GM12878 (cell line): ENCODE measurements around the gene RETREG3. TPM values are rescaled to one million over a fixed set of nuclear protein-coding genes. Genes with fewer than 3 reads are reported as not detected.
"Not testable (repeated sequence)": the region's sequence is repeated elsewhere in the genome, so short reads cannot be mapped to it uniquely, and the experiment has no call there.

ENCODE experiments used
- ATAC-seq: fragments of 200-7000 bp; cut with Tn5 transposase; 3 replicates; pipeline ENCODE4 v1.9.1; 2020; ENCODE audit warnings: mild to moderate bottlenecking, moderate library complexity
- BruUV-seq: library from RNA; stranded (reverse); fragments of 400-500 nt; replicated peaks from 2 replicates; lab custom pipeline; 2021; lab: Mats Ljungman, UMichigan
- CTCF ChIA-PET: fragments of 300-600 bp; sonication (Branson Sonifier 250); formaldehyde crosslinking; extraction: SDS; loops from one replicate; lab custom pipeline; 2021; ENCODE audit warnings: inconsistent platforms; lab: Yijun Ruan, JAX
- POLR2A ChIA-PET: fragments of 350-600 bp; formaldehyde crosslinking; extraction: SDS; loops from one replicate; lab custom pipeline; 2021; ENCODE audit warnings: inconsistent platforms; lab: Charles Lee
- RAD21 ChIA-PET: fragments of 300-600 bp; sonication (Branson Sonifier 250); formaldehyde crosslinking; loops from one replicate; lab custom pipeline; 2023; ENCODE audit warnings: antibody characterized with exemption; ENCODE audit not compliant: unreplicated experiment; lab: Charles Lee
- SMC1A ChIA-PET: fragments of 300-600 bp; sonication (Branson Sonifier 250); formaldehyde crosslinking; loops from one replicate; lab custom pipeline; 2023; ENCODE audit not compliant: unreplicated experiment, uncharacterized antibody; lab: Charles Lee
- DNase-seq: peaks from one replicate; pipeline ENCODE4 v3.0.0-alpha.2; 2011; ENCODE audit warnings: low read depth, low spot score
- FAIRE-seq: peaks from 3 replicates; lab custom pipeline; 2011; peaks lifted over from hg19 to GRCh38; lab: Jason Lieb, UNC
- H2AFZ ChIP-seq: 2 replicates; pipeline ENCODE4 v1.6.0; 2011; ENCODE audit warnings: low read depth, low read length, control low read depth; ENCODE audit not compliant: control insufficient read depth
- H3K27ac ChIP-seq: 2 replicates; pipeline ENCODE4 v1.5.1; 2011; ENCODE audit warnings: control low read depth; ENCODE audit not compliant: control insufficient read depth, insufficient read depth
- H3K27me3 ChIP-seq, 2 experiments: replicated peaks in 1 of 2; 2 replicates each; pipeline versions ENCODE4 v1.6.0 to v1.6.1; 2011; ENCODE audit warnings: low read length in 1 of 2; ENCODE audit not compliant: control insufficient read depth in 2 of 2, insufficient read depth in 2 of 2
- H3K36me3 ChIP-seq, 2 experiments: 2 replicates each; pipeline ENCODE4 v1.5.1; 2011; ENCODE audit warnings: low read length in 1 of 2; ENCODE audit not compliant: control insufficient read depth in 2 of 2, insufficient read depth in 2 of 2
- H3K4me1 ChIP-seq: 2 replicates; pipeline ENCODE4 v1.6.1; 2011; ENCODE audit warnings: mild to moderate bottlenecking, low read length, moderate library complexity, mixed read lengths; ENCODE audit not compliant: control insufficient read depth, insufficient read depth
- H3K4me2 ChIP-seq: 2 replicates; pipeline ENCODE4 v1.6.0; 2011; ENCODE audit warnings: control low read depth; ENCODE audit not compliant: control insufficient read depth, insufficient read depth
- H3K4me3 ChIP-seq: fragments of 200-600 bp; sonication (generic); 2 replicates; pipeline ENCODE4 v1.5.1; 2016
- H3K79me2 ChIP-seq: 2 replicates; pipeline ENCODE4 v1.6.0; 2011; ENCODE audit warnings: low read length; ENCODE audit not compliant: control insufficient read depth, insufficient read depth
- H3K9ac ChIP-seq: 2 replicates; pipeline ENCODE4 v1.8.0; 2011; ENCODE audit warnings: low read length, control low read depth, mixed read lengths; ENCODE audit not compliant: control insufficient read depth, insufficient read depth
- H3K9me3 ChIP-seq: replicated peaks from 3 replicates; pipeline ENCODE4 v1.5.1; 2011; ENCODE audit warnings: mild to moderate bottlenecking, low read length; ENCODE audit not compliant: control insufficient read depth, insufficient read depth
- H4K20me1 ChIP-seq: 2 replicates; pipeline ENCODE4 v1.6.0; 2011; ENCODE audit not compliant: control insufficient read depth, insufficient read depth
- WGBS: methylation state at CpG from one replicate; pipeline ENCODE4 v1.1.6; 2016; ENCODE audit warnings: low lambda C conversion rate; ENCODE audit not compliant: insufficient replicate concordance, insufficient coverage; ENCODE audit errors: missing lambda C conversion rate; 5-methylcytosine and 5-hydroxymethylcytosine counted together
- in situ Hi-C: fragments of 300-500 bp; cut with MboI; formaldehyde crosslinking; loops from 9 replicates; pipeline ENCODE4 v1.14.3; 2018; ENCODE audit warnings: mixed read lengths
- intact Hi-C: fragments of 100-400 bp; cut with micrococcal nuclease; formaldehyde crosslinking; loops from one replicate; pipeline ENCODE4 v1.14.2; 2022; ENCODE audit not compliant: unreplicated experiment
- polyA plus RNA-seq, 11 experiments: library from polyadenylated mRNA; depleted of rRNA in 4 of 11; unstranded in 6 of 11; stranded (reverse) in 5 of 11; fragments of >200 nt; fragmentation: Nextera tagmentation in 4 of 11; fragmentation: Illumina TruSeq in 1 of 11; extraction: Ambion mirVana in 4 of 11; extraction: Trizol in 1 of 11; gene quantifications; 1 replicate in 1 of 11; 2 replicates in 10 of 11; pipeline versions ENCODE4 v1.2.1 to v1.2.3, GENCODE V29; 2011 to 2016; ENCODE audit warnings: inconsistent platforms in 2 of 11, missing spikeins in 2 of 11, low read depth in 1 of 11
- total RNA-seq, 4 experiments: library from RNA; depleted of rRNA in 3 of 4; stranded (reverse); fragments of >200 nt in 3 of 4; fragmentation: Illumina TruSeq in 1 of 4; extraction: Trizol in 1 of 4; gene quantifications; 2 replicates each; pipeline versions ENCODE4 v1.2.1 to v1.2.3, GENCODE V29; 2013 to 2021
- TF ChIP-seq, protein P1 (sequence below): fragments of 450-650 bp; IDR thresholded peaks from 2 replicates; pipeline ENCODE4 v1.6.1; 2018; ENCODE audit warnings: mild to moderate bottlenecking, low read depth, moderate library complexity; ENCODE audit not compliant: partially characterized antibody

The RETREG3 gene
- total and polyA plus RNA-seq, 10 of the 15 experiments (the other 5 are each of a cell fraction or from before 2014, with no cell fraction given) = 7.0 to 50.6 (median 27.3) TPM

DNA sequence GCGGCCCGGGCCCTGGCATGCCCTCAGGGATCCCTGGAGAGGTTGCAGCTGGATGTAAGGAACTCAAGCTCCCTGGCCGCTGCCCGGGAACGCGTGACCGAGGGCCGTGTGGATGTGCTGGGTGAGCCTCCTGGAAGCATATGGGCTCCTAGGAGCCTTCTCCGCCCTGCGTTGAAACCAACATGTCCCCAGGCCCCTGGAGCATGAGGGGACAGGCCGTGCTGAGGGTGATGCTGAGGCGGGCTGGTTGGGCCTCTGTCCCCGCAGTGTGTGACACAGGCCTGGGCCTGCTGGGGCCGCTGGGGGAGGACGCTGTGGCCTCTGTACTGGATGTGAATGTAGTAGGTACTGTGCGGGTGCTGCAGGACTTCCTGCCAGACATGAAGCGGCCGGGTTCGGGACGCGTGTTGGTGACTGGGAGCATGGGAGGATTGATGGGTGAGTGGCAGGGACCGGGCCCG, 62.1 kb downstream of the RETREG3 start (continued):
- TF ChIP-seq, protein P1, sequence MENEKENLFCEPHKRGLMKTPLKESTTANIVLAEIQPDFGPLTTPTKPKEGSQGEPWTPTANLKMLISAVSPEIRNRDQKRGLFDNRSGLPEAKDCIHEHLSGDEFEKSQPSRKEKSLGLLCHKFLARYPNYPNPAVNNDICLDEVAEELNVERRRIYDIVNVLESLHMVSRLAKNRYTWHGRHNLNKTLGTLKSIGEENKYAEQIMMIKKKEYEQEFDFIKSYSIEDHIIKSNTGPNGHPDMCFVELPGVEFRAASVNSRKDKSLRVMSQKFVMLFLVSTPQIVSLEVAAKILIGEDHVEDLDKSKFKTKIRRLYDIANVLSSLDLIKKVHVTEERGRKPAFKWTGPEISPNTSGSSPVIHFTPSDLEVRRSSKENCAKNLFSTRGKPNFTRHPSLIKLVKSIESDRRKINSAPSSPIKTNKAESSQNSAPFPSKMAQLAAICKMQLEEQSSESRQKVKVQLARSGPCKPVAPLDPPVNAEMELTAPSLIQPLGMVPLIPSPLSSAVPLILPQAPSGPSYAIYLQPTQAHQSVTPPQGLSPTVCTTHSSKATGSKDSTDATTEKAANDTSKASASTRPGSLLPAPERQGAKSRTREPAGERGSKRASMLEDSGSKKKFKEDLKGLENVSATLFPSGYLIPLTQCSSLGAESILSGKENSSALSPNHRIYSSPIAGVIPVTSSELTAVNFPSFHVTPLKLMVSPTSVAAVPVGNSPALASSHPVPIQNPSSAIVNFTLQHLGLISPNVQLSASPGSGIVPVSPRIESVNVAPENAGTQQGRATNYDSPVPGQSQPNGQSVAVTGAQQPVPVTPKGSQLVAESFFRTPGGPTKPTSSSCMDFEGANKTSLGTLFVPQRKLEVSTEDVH = no peak

DNA sequence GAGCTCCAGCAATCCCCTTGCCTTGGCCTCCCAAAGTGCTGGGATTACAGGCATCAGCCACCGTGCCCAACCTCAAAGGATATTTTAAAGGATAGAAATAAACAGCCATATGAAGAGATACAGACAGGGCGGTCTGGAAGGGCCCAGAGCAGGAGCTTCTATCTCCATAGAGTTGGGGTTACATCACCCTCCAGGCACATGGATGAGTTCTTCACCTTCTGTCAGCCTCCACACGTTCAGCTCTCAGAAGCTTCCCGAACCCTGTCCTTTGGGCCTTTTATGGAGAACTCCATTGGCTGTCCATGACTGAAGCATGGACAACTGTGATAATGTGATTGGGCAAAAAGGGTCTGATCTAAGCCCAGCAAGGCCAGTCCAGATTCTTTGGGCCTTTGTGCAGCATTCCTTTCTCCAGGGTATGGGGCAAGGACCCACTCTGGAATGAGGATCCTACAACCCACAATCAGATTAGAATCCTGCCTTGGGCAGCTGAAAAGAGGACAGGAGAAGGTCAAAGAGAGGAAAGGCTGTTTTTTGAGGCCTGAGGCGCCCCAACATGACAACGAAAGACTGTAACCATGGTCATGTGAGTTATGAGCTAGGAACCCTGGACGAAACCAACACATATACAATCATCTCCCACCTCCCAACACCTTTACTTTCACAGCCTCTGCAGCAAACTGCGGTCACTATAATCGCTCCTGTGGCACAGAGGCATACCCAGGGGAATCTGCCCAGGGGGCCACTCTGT, 63.2 kb downstream of the RETREG3 start:
- FAIRE-seq, H3K4me2 ChIP-seq, in situ Hi-C loops, BruUV-seq, RAD21 ChIA-PET, H3K36me3 ChIP-seq, H2AFZ ChIP-seq, H4K20me1 ChIP-seq, H3K9me3 ChIP-seq, H3K27ac ChIP-seq, DNase-seq, H3K27me3 ChIP-seq, ATAC-seq, H3K79me2 ChIP-seq, H3K4me3 ChIP-seq, H3K9ac ChIP-seq: not testable (repeated sequence)
- 91% methylated on average over 9 of the region's 9 CpGs for WGBS
- H3K4me1 ChIP-seq = peaks cover 11% of the 10 kb centered on the region
- ChIA-PET SMC1A (interaction anchor here (2.0 kb wide), 1 partner anchor 9 kb away, joined by 8 read pairs; the partner anchor contains the start of gene NAGLU), CTCF (interaction anchor here (1.7 kb wide), 1 partner anchor 135 kb away, joined by 6 read pairs; no protein-coding TSS in a partner anchor), POLR2A (interaction anchor here (0.5 to 0.6 kb wide), 3 partner anchors 260 to 522 kb away, joined by 3 to 4 read pairs (median 3); no protein-coding TSS in a partner anchor)
- intact Hi-C loops = loop anchor here (5.0 kb wide), 1 partner anchor 216 kb away; the partner anchor contains the start of gene RAMP2
